HepG2 (cell line): Measurements from ENCODE around the gene CAMK2D. TPM values are rescaled to one million over a fixed set of nuclear protein-coding genes. Genes with fewer than 3 reads are reported as not detected.

ENCODE experiments used
- AGO2 ChIP-seq: fragments of 200-400 bp; formaldehyde crosslinking; optimal IDR thresholded peaks from 2 replicates; pipeline ENCODE3; 2017; ENCODE audit warnings: mild to moderate bottlenecking, low read depth, low read length, moderate library complexity
- BORCS8-MEF2B ChIP-seq: sonication (generic); formaldehyde crosslinking; IDR thresholded peaks from 2 replicates; pipeline ENCODE4 v1.8.0; 2022; ENCODE audit warnings: mild to moderate bottlenecking, missing genetic modification reagents
- CREB1 ChIP-seq, 2 experiments: fragments of 450-650 bp in 1 of 2; IDR thresholded peaks; 2 replicates each; pipeline ENCODE4 v1.6.1; 2016 to 2017; ENCODE audit warnings: control low read depth in 1 of 2, mild to moderate bottlenecking in 1 of 2, missing compliant biosample characterization in 1 of 2, missing genetic modification characterization in 1 of 2
- HIC2 ChIP-seq: sonication (generic); formaldehyde crosslinking; IDR thresholded peaks from 2 replicates; pipeline ENCODE4 v1.9.0; 2022; ENCODE audit warnings: low read depth, missing genetic modification reagents
- HNF4G ChIP-seq, 2 experiments: sonication (generic) in 1 of 2; formaldehyde crosslinking in 1 of 2; IDR thresholded peaks; 2 replicates each; pipeline versions ENCODE4 v1.4.0 to v1.6.1; 2011 to 2020; ENCODE audit warnings: borderline replicate concordance in 2 of 2, low read depth in 2 of 2, mild to moderate bottlenecking in 2 of 2, low read length in 1 of 2, missing genetic modification reagents in 1 of 2, moderate library complexity in 1 of 2
- HNRNPK ChIP-seq: fragments of 200-400 bp; formaldehyde crosslinking; IDR thresholded peaks from 2 replicates; pipeline ENCODE4 v1.6.1; 2018; ENCODE audit warnings: low read length, low read depth, moderate library complexity, mild to moderate bottlenecking; ENCODE audit not compliant: poor library complexity, severe bottlenecking
- KDM4B ChIP-seq: sonication (generic); formaldehyde crosslinking; IDR thresholded peaks from 2 replicates; pipeline ENCODE4 v1.4.0; 2020; ENCODE audit warnings: missing genetic modification reagents
- KMT2A ChIP-seq: sonication (generic); formaldehyde crosslinking; IDR thresholded peaks from 2 replicates; pipeline ENCODE4 v1.4.0; 2020; ENCODE audit warnings: missing genetic modification reagents
- MNT ChIP-seq: fragments of 450-650 bp; IDR thresholded peaks from 2 replicates; pipeline ENCODE4 v1.6.1; 2016
- NFE2L2 ChIP-seq: fragments of 150-350 bp; IDR thresholded peaks from 2 replicates; pipeline ENCODE4 v1.6.1; 2014; ENCODE audit warnings: low read length
- TARDBP ChIP-seq: sonication (generic); formaldehyde crosslinking; IDR thresholded peaks from 2 replicates; pipeline ENCODE4 v1.8.0; 2022; ENCODE audit warnings: mild to moderate bottlenecking, missing genetic modification reagents
- U2AF1 ChIP-seq: fragments of 200-400 bp; formaldehyde crosslinking; optimal IDR thresholded peaks from 2 replicates; pipeline ENCODE3; 2017; ENCODE audit warnings: mild to moderate bottlenecking, low read depth, low read length
- ZFP36L2 ChIP-seq: sonication (generic); formaldehyde crosslinking; IDR thresholded peaks from 2 replicates; pipeline ENCODE4 v1.4.0; 2020; ENCODE audit warnings: missing genetic modification reagents
- ZNF318 ChIP-seq: sonication (generic); formaldehyde crosslinking; IDR thresholded peaks from 2 replicates; pipeline ENCODE4 v1.4.0; 2020; ENCODE audit warnings: mild to moderate bottlenecking, missing genetic modification reagents
- ZNF740 ChIP-seq: sonication (generic); formaldehyde crosslinking; IDR thresholded peaks from 2 replicates; pipeline ENCODE4 v1.4.0; 2020; ENCODE audit warnings: missing genetic modification reagents
- ZNF746 ChIP-seq: sonication (generic); formaldehyde crosslinking; IDR thresholded peaks from 2 replicates; pipeline ENCODE4 v1.8.0; 2022; ENCODE audit warnings: mild to moderate bottlenecking, missing genetic modification reagents
- ZSCAN29 ChIP-seq: sonication (generic); formaldehyde crosslinking; conservative IDR thresholded peaks from 2 replicates; pipeline ENCODE4 v1.4.0; 2020; ENCODE audit warnings: mild to moderate bottlenecking, missing genetic modification reagents
- polyA plus RNA-seq, 8 experiments: library from polyadenylated mRNA; depleted of rRNA in 3 of 8; stranded (reverse) in 7 of 8; unstranded in 1 of 8; fragments of >200 nt; fragmentation: Illumina TruSeq in 4 of 8; extraction: Trizol in 4 of 8; gene quantifications; 2 replicates each; pipeline versions ENCODE4 v1.2.1 to v1.2.3, GENCODE V29; 2011 to 2016; ENCODE audit warnings: low read depth in 4 of 8, missing spikeins in 1 of 8, mixed read lengths in 1 of 8; ENCODE audit not compliant: insufficient read depth in 1 of 8
- total RNA-seq, 5 experiments: library from RNA; depleted of rRNA; stranded (reverse); fragments of >200 nt; fragmentation: Illumina TruSeq; extraction: Trizol; gene quantifications; 2 replicates each; pipeline ENCODE4 v1.2.3, GENCODE V29; 2016; ENCODE audit warnings: low read depth in 1 of 5

Gene CAMK2D
- total and polyA plus RNA-seq, 2 of the 13 experiments (the other 11 are each of a cell fraction or from before 2014, with no cell fraction given): 18.0 to 65.4 TPM

- no peak for TF ChIP-seq HIC2 (CRISPR knock-in tag)
- TF ChIP-seq U2AF1: no peak
- 0 out of 2 replicates have a peak, but pooled peaks have one; percentile 10 for TF ChIP-seq BORCS8-MEF2B (CRISPR knock-in tag)
- no peak for TF ChIP-seq HNF4G (IDR thresholded peaks at IDR 0.05; ENCODE audit: borderline replicate concordance, low read depth, low read length)
- no peak for TF ChIP-seq HNF4G (CRISPR knock-in tag; IDR thresholded peaks at IDR 0.05; ENCODE audit: borderline replicate concordance, low read depth)
- no peak for TF ChIP-seq HNRNPK
- no peak; the same call in 1 of the 2 replicates for TF ChIP-seq ZSCAN29 (CRISPR knock-in tag)
- TF ChIP-seq KDM4B: 0 out of 2 replicates have a peak, but pooled peaks have one; percentile 5
- no peak for TF ChIP-seq NFE2L2
- 0 out of 2 replicates have a peak, but pooled peaks have one; percentile 32 for TF ChIP-seq ZNF318 (CRISPR knock-in tag)
- peak; percentile 79 for TF ChIP-seq ZNF740 (CRISPR knock-in tag)
- TF ChIP-seq ZFP36L2 (CRISPR knock-in tag): no peak
- peak; percentile 95 for TF ChIP-seq AGO2
- no peak for TF ChIP-seq CREB1 (IDR thresholded peaks at IDR 0.05)
- no peak for TF ChIP-seq CREB1 (CRISPR knock-in tag; IDR thresholded peaks at IDR 0.05)
- no peak for TF ChIP-seq MNT
- TF ChIP-seq ZNF746 (CRISPR knock-in tag): no peak
- peak; percentile 64; the same call in 1 of the 2 replicates for TF ChIP-seq TARDBP (CRISPR knock-in tag)
- TF ChIP-seq KMT2A (CRISPR knock-in tag): peak; percentile 71; the same call in 1 of the 2 replicates
These were observed at the start of gene CAMK2D (continued) for GRCh38 chr4:113761620-113762185.
